Measurements from ENCODE around the gene GNL1.

Gene GNL1

GRCh38 chr6:30542915-30543314 lies 13.4 kb downstream of the GNL1 start:
- DNase-seq (ENCODE audit: low read depth): no peak
- H3K4me3 ChIP-seq (ENCODE audit: low read depth, low read length): no peak overlapping the region
- no peak for TF ChIP-seq CTCF (IDR thresholded peaks at IDR 0.05; ENCODE audit: low read depth, low read length)
- TF ChIP-seq MYC (IDR thresholded peaks at IDR 0.05; ENCODE audit: low read depth, low read length): no peak
- no peak for TF ChIP-seq POLR2A (IDR thresholded peaks at IDR 0.05; ENCODE audit: extremely low read depth, insufficient read length)
- TF ChIP-seq MAX (IDR thresholded peaks at IDR 0.05; ENCODE audit: low read depth, low read length): no peak

- no peak for DNase-seq (ENCODE audit: low read depth)
- no peak overlapping the region for H3K4me3 ChIP-seq (ENCODE audit: low read depth, low read length)
- TF ChIP-seq MYC (IDR thresholded peaks at IDR 0.05; ENCODE audit: low read depth, low read length) (no peak), POLR2A (IDR thresholded peaks at IDR 0.05; ENCODE audit: extremely low read depth, insufficient read length) (no peak), CTCF (IDR thresholded peaks at IDR 0.05; ENCODE audit: low read depth, low read length) (no peak), MAX (IDR thresholded peaks at IDR 0.05; ENCODE audit: low read depth, low read length) (no peak)
These were observed 13.9 kb downstream of the GNL1 start for GRCh38 chr6:30542404-30542725.

- DNase-seq (ENCODE audit: low read depth): peak; percentile 90
- TF ChIP-seq CTCF (IDR thresholded peaks at IDR 0.05; ENCODE audit: low read depth, low read length): peak; percentile 99
- TF ChIP-seq POLR2A (IDR thresholded peaks at IDR 0.05; ENCODE audit: extremely low read depth, insufficient read length): no peak
- H3K4me3 ChIP-seq (ENCODE audit: low read depth, low read length): no peak overlapping the region
These were observed 14.5 kb downstream of the GNL1 start for GRCh38 chr6:30541515-30542403.

GRCh38 chr6:30537931-30538330 lies 18.4 kb downstream of the GNL1 start:
- DNase-seq (ENCODE audit: low read depth): no peak
- no peak for TF ChIP-seq MYC (IDR thresholded peaks at IDR 0.05; ENCODE audit: low read depth, low read length)
- no peak for TF ChIP-seq CTCF (IDR thresholded peaks at IDR 0.05; ENCODE audit: low read depth, low read length)
- TF ChIP-seq POLR2A (IDR thresholded peaks at IDR 0.05; ENCODE audit: extremely low read depth, insufficient read length): no peak
- TF ChIP-seq MAX (IDR thresholded peaks at IDR 0.05; ENCODE audit: low read depth, low read length): no peak
- no peak overlapping the region for H3K4me3 ChIP-seq (ENCODE audit: low read depth, low read length)

- DNase-seq (ENCODE audit: low read depth): no peak
- TF ChIP-seq MAX (IDR thresholded peaks at IDR 0.05; ENCODE audit: low read depth, low read length) (no peak), MYC (IDR thresholded peaks at IDR 0.05; ENCODE audit: low read depth, low read length) (no peak), CTCF (IDR thresholded peaks at IDR 0.05; ENCODE audit: low read depth, low read length) (no peak), POLR2A (IDR thresholded peaks at IDR 0.05; ENCODE audit: extremely low read depth, insufficient read length) (no peak)
- no peak overlapping the region for H3K4me3 ChIP-seq (ENCODE audit: low read depth, low read length)
These were observed 22.6 kb downstream of the GNL1 start for GRCh38 chr6:30533460-30534294.
